Skeletal muscle satellite cell (primary cell): ENCODE results near the gene INTS1.

Source experiments
- H3K27me3 ChIP-seq: 2 replicates; pipeline ENCODE4 v1.7.0; 2013; ENCODE audit warnings: low read length; ENCODE audit not compliant: control insufficient read depth, insufficient read depth
- H3K36me3 ChIP-seq: 2 replicates; pipeline ENCODE4 v1.7.0; 2013; ENCODE audit warnings: mild to moderate bottlenecking, control low read depth, low read length; ENCODE audit not compliant: insufficient read depth
- H3K4me1 ChIP-seq: 2 replicates; pipeline ENCODE4 v1.7.0; 2013; ENCODE audit warnings: low read length; ENCODE audit not compliant: control insufficient read depth, insufficient read depth
- H3K4me2 ChIP-seq: 2 replicates; pipeline ENCODE4 v1.7.0; 2013; ENCODE audit warnings: mild to moderate bottlenecking, low read length
- H3K4me3 ChIP-seq: 2 replicates; pipeline ENCODE4 v1.7.0; 2013; ENCODE audit warnings: low read length
- H3K9ac ChIP-seq: 2 replicates; pipeline ENCODE4 v1.7.0; 2013; ENCODE audit warnings: mild to moderate bottlenecking, low read depth, low read length, moderate library complexity
- H3K9me3 ChIP-seq: replicated peaks from 2 replicates; pipeline ENCODE4 v1.7.0; 2013; ENCODE audit warnings: mild to moderate bottlenecking, control low read depth, low read length

INTS1 gene

GRCh38 chr7:1490837-1491236 is 13.4 kb downstream of the INTS1 start:
- Histone ChIP-seq H3K9me3 (no peaks in the 10 kb centered on the region), H3K27me3 (no peaks in the 10 kb centered on the region), H3K4me2 (no peak overlapping the region), H3K4me1 (no peaks in the 10 kb centered on the region), H3K4me3 (no peak overlapping the region), H3K36me3 (peaks cover 55% of the 10 kb centered on the region), H3K9ac (no peak overlapping the region)

GRCh38 chr7:1489336-1489735 is 14.9 kb downstream of the INTS1 start:
- H3K4me3 ChIP-seq = no peak overlapping the region
- H3K4me2 ChIP-seq = no peak overlapping the region
- no peaks in the 10 kb centered on the region for H3K4me1 ChIP-seq
- no peaks in the 10 kb centered on the region for H3K27me3 ChIP-seq
- H3K9ac ChIP-seq = no peak overlapping the region
- H3K36me3 ChIP-seq = peaks cover 53% of the 10 kb centered on the region
- H3K9me3 ChIP-seq = no peaks in the 10 kb centered on the region

GRCh38 chr7:1488016-1488415 is 16.2 kb downstream of the INTS1 start:
- Histone ChIP-seq H3K9ac (no peak overlapping the region), H3K27me3 (no peaks in the 10 kb centered on the region), H3K4me3 (no peak overlapping the region), H3K9me3 (no peaks in the 10 kb centered on the region), H3K4me1 (no peaks in the 10 kb centered on the region), H3K36me3 (peaks cover 48% of the 10 kb centered on the region), H3K4me2 (no peak overlapping the region)

GRCh38 chr7:1487466-1487865 is 16.7 kb downstream of the INTS1 start:
- H3K9me3 ChIP-seq = no peaks in the 10 kb centered on the region
- H3K9ac ChIP-seq = no peak overlapping the region
- H3K27me3 ChIP-seq = no peaks in the 10 kb centered on the region
- peaks cover 48% of the 10 kb centered on the region for H3K36me3 ChIP-seq
- H3K4me3 ChIP-seq = no peak overlapping the region
- H3K4me2 ChIP-seq = no peak overlapping the region
- H3K4me1 ChIP-seq = no peaks in the 10 kb centered on the region

GRCh38 chr7:1486571-1486970 is 17.6 kb downstream of the INTS1 start:
- H3K36me3 ChIP-seq = peaks cover 44% of the 10 kb centered on the region
- H3K27me3 ChIP-seq = no peaks in the 10 kb centered on the region
- H3K9ac ChIP-seq = no peak overlapping the region
- H3K4me2 ChIP-seq = no peak overlapping the region
- H3K9me3 ChIP-seq = no peaks in the 10 kb centered on the region
- H3K4me3 ChIP-seq = no peak overlapping the region
- H3K4me1 ChIP-seq = no peaks in the 10 kb centered on the region

- Histone ChIP-seq H3K9ac (no peak overlapping the region), H3K9me3 (no peaks in the 10 kb centered on the region), H3K27me3 (no peaks in the 10 kb centered on the region), H3K4me2 (no peak overlapping the region), H3K36me3 (peaks cover 44% of the 10 kb centered on the region), H3K4me1 (no peaks in the 10 kb centered on the region), H3K4me3 (no peak overlapping the region)
These were observed 19.0 kb downstream of the INTS1 start for GRCh38 chr7:1485156-1485555.

GRCh38 chr7:1484569-1484968 is 19.6 kb downstream of the INTS1 start:
- Histone ChIP-seq H3K9ac (no peak overlapping the region), H3K4me1 (no peaks in the 10 kb centered on the region), H3K27me3 (no peaks in the 10 kb centered on the region), H3K36me3 (peaks cover 40% of the 10 kb centered on the region), H3K9me3 (no peaks in the 10 kb centered on the region), H3K4me2 (no peak overlapping the region), H3K4me3 (no peak overlapping the region)

GRCh38 chr7:1483536-1484505 is 20.4 kb downstream of the INTS1 start:
- Histone ChIP-seq H3K36me3 (peaks cover 32% of the 10 kb centered on the region), H3K4me3 (no peak overlapping the region), H3K9me3 (no peaks in the 10 kb centered on the region), H3K9ac (no peak overlapping the region), H3K4me2 (no peak overlapping the region), H3K27me3 (no peaks in the 10 kb centered on the region), H3K4me1 (no peaks in the 10 kb centered on the region)

GRCh38 chr7:1483079-1483478 is 21.1 kb downstream of the INTS1 start:
- no peak overlapping the region for H3K9ac ChIP-seq
- H3K36me3 ChIP-seq = peaks cover 25% of the 10 kb centered on the region
- H3K4me3 ChIP-seq = no peak overlapping the region
- no peaks in the 10 kb centered on the region for H3K27me3 ChIP-seq
- H3K4me2 ChIP-seq = no peak overlapping the region
- no peaks in the 10 kb centered on the region for H3K9me3 ChIP-seq
- H3K4me1 ChIP-seq = no peaks in the 10 kb centered on the region

- no peak overlapping the region for H3K4me3 ChIP-seq
- H3K4me2 ChIP-seq = no peak overlapping the region
- no peaks in the 10 kb centered on the region for H3K4me1 ChIP-seq
- no peaks in the 10 kb centered on the region for H3K9me3 ChIP-seq
- H3K36me3 ChIP-seq = peaks cover 25% of the 10 kb centered on the region
- no peaks in the 10 kb centered on the region for H3K27me3 ChIP-seq
- H3K9ac ChIP-seq = no peak overlapping the region
These were observed 22.9 kb downstream of the INTS1 start for GRCh38 chr7:1481300-1481699.

- no peaks in the 10 kb centered on the region for H3K27me3 ChIP-seq
- H3K4me1 ChIP-seq = no peaks in the 10 kb centered on the region
- H3K4me2 ChIP-seq = no peak overlapping the region
- no peaks in the 10 kb centered on the region for H3K9me3 ChIP-seq
- H3K36me3 ChIP-seq = peaks cover 29% of the 10 kb centered on the region
- H3K9ac ChIP-seq = no peak overlapping the region
- H3K4me3 ChIP-seq = no peak overlapping the region
These were observed 23.5 kb downstream of the INTS1 start for GRCh38 chr7:1480670-1481069.

GRCh38 chr7:1479287-1479686 is 24.9 kb downstream of the INTS1 start:
- Histone ChIP-seq H3K36me3 (peaks cover 28% of the 10 kb centered on the region), H3K9me3 (no peaks in the 10 kb centered on the region), H3K4me2 (no peak overlapping the region), H3K9ac (no peak overlapping the region), H3K4me1 (no peaks in the 10 kb centered on the region), H3K27me3 (no peaks in the 10 kb centered on the region), H3K4me3 (no peak overlapping the region)
